OCI-LY7 (cell line): ENCODE measurements around the gene PLCB1. TPM values are rescaled to one million over a fixed set of nuclear protein-coding genes. Genes with fewer than 3 reads are reported as not detected.

Experiments
- BruUV-seq: library from RNA; stranded (reverse); fragments of 400-500 nt; replicated peaks from 2 replicates; lab custom pipeline; 2021; lab: Mats Ljungman, UMichigan
- CTCF ChIA-PET: fragments of 300-600 bp; sonication (Branson Sonifier 250); formaldehyde crosslinking; loops from one replicate; lab custom pipeline; 2022; ENCODE audit warnings: antibody characterized with exemption; ENCODE audit not compliant: unreplicated experiment; lab: Charles Lee
- POLR2A ChIA-PET: fragments of 300-600 bp; sonication (Branson Sonifier 250); formaldehyde crosslinking; loops from one replicate; lab custom pipeline; 2022; ENCODE audit warnings: antibody characterized with exemption; lab: Charles Lee
- DNase-seq: peaks from one replicate; pipeline ENCODE4 v3.0.0-alpha.2; 2015; ENCODE audit warnings: low spot score
- H2AFZ ChIP-seq: fragments of 200-600 bp; sonication (generic), shearing (Covaris generic); 2 replicates; pipeline ENCODE4 v1.6.1; 2014; ENCODE audit warnings: mild to moderate bottlenecking, antibody characterized with exemption, low read length, moderate library complexity
- H3K27ac ChIP-seq: fragments of 200-600 bp; sonication (generic); 2 replicates; pipeline ENCODE4 v1.5.1; 2014; ENCODE audit warnings: mixed run types, low read depth, mild to moderate bottlenecking, moderate library complexity, low read length, inconsistent platforms; ENCODE audit not compliant: poor library complexity, severe bottlenecking
- H3K36me3 ChIP-seq: fragments of 200-600 bp; sonication (generic); 2 replicates; pipeline ENCODE4 v1.6.1; 2014; ENCODE audit warnings: mild to moderate bottlenecking, antibody characterized with exemption, low read length, moderate library complexity, mixed read lengths; ENCODE audit not compliant: insufficient read depth
- H3K4me1 ChIP-seq: fragments of 200-600 bp; sonication (generic); 2 replicates; pipeline ENCODE4 v1.5.1; 2014; ENCODE audit warnings: mild to moderate bottlenecking, low read length; ENCODE audit not compliant: insufficient read depth, poor library complexity, severe bottlenecking
- H3K4me2 ChIP-seq: fragments of 200-600 bp; sonication (generic); 2 replicates; pipeline ENCODE4 v1.6.1; 2014; ENCODE audit warnings: mild to moderate bottlenecking, low read length
- H3K4me3 ChIP-seq: fragments of 200-600 bp; sonication (generic); 2 replicates; pipeline ENCODE4 v1.5.1; 2014; ENCODE audit warnings: mild to moderate bottlenecking, low read depth, low read length; ENCODE audit not compliant: poor library complexity, severe bottlenecking
- H3K79me2 ChIP-seq: fragments of 200-600 bp; sonication (generic); 2 replicates; pipeline ENCODE4 v1.6.1; 2016; ENCODE audit warnings: low read depth, mild to moderate bottlenecking, low read length, moderate library complexity, mixed read lengths; ENCODE audit not compliant: insufficient read depth
- H3K9me2 ChIP-seq: fragments of 200-600 bp; sonication (generic); 2 replicates; pipeline ENCODE4 v1.6.1; 2016; ENCODE audit warnings: mild to moderate bottlenecking, low read length, mixed read lengths; ENCODE audit not compliant: insufficient read depth
- H3K9me3 ChIP-seq: fragments of 200-600 bp; sonication (generic); 2 replicates; pipeline ENCODE4 v1.6.1; 2014; ENCODE audit warnings: mild to moderate bottlenecking, mixed run types, low read length, mixed read lengths
- H4K20me1 ChIP-seq: fragments of 200-600 bp; sonication (generic); 2 replicates; pipeline ENCODE4 v1.6.1; 2014; ENCODE audit warnings: mild to moderate bottlenecking, antibody characterized with exemption, low read length, moderate library complexity, mixed read lengths; ENCODE audit not compliant: insufficient read depth
- CTCF ChIP-seq: fragments of 200-600 bp; sonication (generic); conservative IDR thresholded peaks from 2 replicates; pipeline ENCODE4 v1.5.1; 2014; ENCODE audit warnings: mild to moderate bottlenecking, antibody characterized with exemption, low read length, moderate library complexity, mixed read lengths
- EZH2phosphoT487 ChIP-seq: fragments of 200-600 bp; sonication (generic); IDR thresholded peaks from 2 replicates; pipeline ENCODE4 v1.6.1; 2018; ENCODE audit warnings: low read depth, borderline replicate concordance, mild to moderate bottlenecking, mixed run types, antibody characterized with exemption, low read length, moderate library complexity, mixed read lengths
- intact Hi-C: fragments of 100-400 bp; cut with micrococcal nuclease; formaldehyde crosslinking; loops from one replicate; pipeline ENCODE4 v1.10.0; 2022; ENCODE audit not compliant: unreplicated experiment
- total RNA-seq, 2 experiments: library from RNA; depleted of rRNA in 1 of 2; stranded (reverse); fragments of >200 nt in 1 of 2; shearing (Covaris generic) in 1 of 2; gene quantifications; 2 replicates each; pipeline ENCODE4 v1.2.3, GENCODE V29; 2014 to 2022

PLCB1 gene
- total RNA-seq, 2 experiments from 2014 or later: 14.6 to 30.5 TPM

- H3K4me1 ChIP-seq: peaks cover 5% of the 10 kb centered on the region
- ChIA-PET CTCF (no interaction called here), POLR2A (no interaction called here)
- H3K4me2 ChIP-seq: no peak overlapping the region
- no peaks in the 10 kb centered on the region for H3K79me2 ChIP-seq
- no peak for DNase-seq
- H3K9me3 ChIP-seq: peaks cover 18% of the 10 kb centered on the region; the same call in 1 of the 2 replicates
- H4K20me1 ChIP-seq: no peaks in the 10 kb centered on the region
- no peaks in the 10 kb centered on the region for H3K9me2 ChIP-seq
- H3K36me3 ChIP-seq: no peaks in the 10 kb centered on the region
- no peak overlapping the region for H2AFZ ChIP-seq
- no TSS peak for BruUV-seq
- no peak overlapping the region for H3K27ac ChIP-seq
- intact Hi-C loops: no loop called here
- TF ChIP-seq EZH2phosphoT487 (no peak), CTCF (no peak)
- no peak overlapping the region for H3K4me3 ChIP-seq
Observed at GRCh38 chr20:8352486-8352885, 220.4 kb downstream of the PLCB1 start.

- Histone ChIP-seq H3K4me3 (no peak overlapping the region), H3K9me2 (no peaks in the 10 kb centered on the region), H3K4me2 (no peak overlapping the region), H3K4me1 (peaks cover 2% of the 10 kb centered on the region), H3K79me2 (no peaks in the 10 kb centered on the region), H4K20me1 (no peaks in the 10 kb centered on the region), H3K9me3 (peaks cover 18% of the 10 kb centered on the region; the same call in 1 of the 2 replicates), H3K36me3 (no peaks in the 10 kb centered on the region), H2AFZ (no peak overlapping the region), H3K27ac (no peak overlapping the region)
- intact Hi-C loops: no loop called here
- TF ChIP-seq CTCF (no peak), EZH2phosphoT487 (no peak)
- DNase-seq: no peak
- no TSS peak for BruUV-seq
- POLR2A ChIA-PET: no interaction called here
- CTCF ChIA-PET: no interaction called here
Observed at GRCh38 chr20:8353512-8353911, 221.4 kb downstream of the PLCB1 start.

- Histone ChIP-seq H3K79me2 (no peaks in the 10 kb centered on the region), H3K9me2 (no peaks in the 10 kb centered on the region), H3K27ac (no peak overlapping the region), H3K4me1 (peaks cover 8% of the 10 kb centered on the region), H2AFZ (no peak overlapping the region), H3K36me3 (no peaks in the 10 kb centered on the region), H3K4me3 (no peak overlapping the region), H3K4me2 (no peak overlapping the region), H3K9me3 (peaks cover 16% of the 10 kb centered on the region; the same call in 1 of the 2 replicates), H4K20me1 (no peaks in the 10 kb centered on the region)
- no TSS peak for BruUV-seq
- DNase-seq: no peak
- CTCF ChIA-PET: no interaction called here
- intact Hi-C loops: no loop called here
- TF ChIP-seq EZH2phosphoT487 (no peak), CTCF (no peak)
- POLR2A ChIA-PET: interaction anchor here (1.3 kb wide), 1 partner anchor 31 kb away, joined by 5 read pairs; no protein-coding TSS in a partner anchor
Observed at GRCh38 chr20:8355453-8355852, 223.4 kb downstream of the PLCB1 start.
